ENCODE data around the gene TUBGCP3.
"Not testable (repeated sequence)": the region's sequence is repeated elsewhere in the genome, so short reads cannot be mapped to it uniquely, and the experiment has no call there.

Gene TUBGCP3

GRCh38 chr13:112525356-112525945, 62.5 kb downstream of the TUBGCP3 start:
- no peak for DNase-seq

GRCh38 chr13:112522578-112522977, 65.4 kb downstream of the TUBGCP3 start:
- DNase-seq: no peak

- no peak for DNase-seq
Measured at GRCh38 chr13:112521073-112521685, 66.8 kb downstream of the TUBGCP3 start.

- no peak for DNase-seq
Measured at GRCh38 chr13:112519517-112520060, 68.4 kb downstream of the TUBGCP3 start.

- no peak for DNase-seq
Measured at GRCh38 chr13:112516218-112516617, 71.7 kb downstream of the TUBGCP3 start.

GRCh38 chr13:112513761-112514160, 74.2 kb downstream of the TUBGCP3 start:
- no peak for DNase-seq

GRCh38 chr13:112510987-112511685, 76.8 kb downstream of the TUBGCP3 start:
- DNase-seq: no peak

GRCh38 chr13:112510002-112510780, 77.8 kb downstream of the TUBGCP3 start:
- no peak for DNase-seq

- DNase-seq: no peak
Measured at GRCh38 chr13:112509190-112509589, 78.8 kb downstream of the TUBGCP3 start.

- DNase-seq: no peak
Measured at GRCh38 chr13:112506046-112506445, 81.9 kb downstream of the TUBGCP3 start.

GRCh38 chr13:112496166-112496565, 91.8 kb downstream of the TUBGCP3 start:
- no peak for DNase-seq

GRCh38 chr13:112495465-112495864, 92.5 kb downstream of the TUBGCP3 start:
- no peak for DNase-seq

- no peak for DNase-seq
Measured at GRCh38 chr13:112489199-112489598, 98.8 kb downstream of the TUBGCP3 start.

GRCh38 chr13:112488343-112489050, 99.5 kb downstream of the TUBGCP3 start:
- not testable (repeated sequence) for DNase-seq

- no peak for DNase-seq
Measured at GRCh38 chr13:112487127-112487517, 100.8 kb downstream of the TUBGCP3 start.

GRCh38 chr13:112486386-112487126, 101.4 kb downstream of the TUBGCP3 start:
- DNase-seq: no peak

- DNase-seq: not testable (repeated sequence)
Measured at GRCh38 chr13:112485814-112486213, 102.1 kb downstream of the TUBGCP3 start.

- no peak for DNase-seq
Measured at GRCh38 chr13:112483299-112483698, 104.7 kb downstream of the TUBGCP3 start.

GRCh38 chr13:112481458-112481857, 106.5 kb downstream of the TUBGCP3 start:
- DNase-seq: no peak

GRCh38 chr13:112479389-112479788, 108.6 kb downstream of the TUBGCP3 start:
- no peak for DNase-seq

GRCh38 chr13:112477070-112477619, 110.8 kb downstream of the TUBGCP3 start:
- DNase-seq: no peak
